B cell (primary cell): ENCODE measurements around the gene KCNK17.

Source experiments
- EZH2 ChIP-seq: IDR thresholded peaks from 2 replicates; pipeline ENCODE4 v1.6.1; 2012; ENCODE audit warnings: borderline replicate concordance, low read depth, mild to moderate bottlenecking, moderate library complexity, low read length; ENCODE audit not compliant: insufficient read depth, poor library complexity, severe bottlenecking
- TF ChIP-seq, protein P1 (sequence below): fragments of 200-600 bp; IDR thresholded peaks from one replicate; pipeline ENCODE4 v1.8.0; 2022; ENCODE audit warnings: antibody characterized with exemption, mild to moderate bottlenecking

DNA sequence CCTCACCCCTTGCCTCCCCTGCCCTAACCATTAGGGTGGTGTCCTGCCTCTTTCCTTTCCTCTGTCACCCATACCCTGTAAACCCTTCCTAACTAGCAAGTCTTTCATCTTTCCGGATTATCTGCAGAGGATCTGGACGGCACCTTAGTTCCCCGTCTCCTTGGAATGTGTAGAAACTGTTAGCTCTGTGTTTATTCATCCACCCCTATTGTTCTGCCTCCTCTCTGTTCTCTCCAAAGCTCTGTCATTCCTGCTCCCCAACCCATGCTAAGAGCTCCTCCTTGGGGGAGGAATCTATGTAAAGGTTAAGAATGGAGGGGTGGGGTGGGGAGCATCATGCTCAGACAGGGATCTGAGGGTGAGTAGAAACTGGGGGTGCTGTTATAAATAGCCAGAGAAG is 45.5 kb downstream of the KCNK17 start:
- TF ChIP-seq, protein P1, sequence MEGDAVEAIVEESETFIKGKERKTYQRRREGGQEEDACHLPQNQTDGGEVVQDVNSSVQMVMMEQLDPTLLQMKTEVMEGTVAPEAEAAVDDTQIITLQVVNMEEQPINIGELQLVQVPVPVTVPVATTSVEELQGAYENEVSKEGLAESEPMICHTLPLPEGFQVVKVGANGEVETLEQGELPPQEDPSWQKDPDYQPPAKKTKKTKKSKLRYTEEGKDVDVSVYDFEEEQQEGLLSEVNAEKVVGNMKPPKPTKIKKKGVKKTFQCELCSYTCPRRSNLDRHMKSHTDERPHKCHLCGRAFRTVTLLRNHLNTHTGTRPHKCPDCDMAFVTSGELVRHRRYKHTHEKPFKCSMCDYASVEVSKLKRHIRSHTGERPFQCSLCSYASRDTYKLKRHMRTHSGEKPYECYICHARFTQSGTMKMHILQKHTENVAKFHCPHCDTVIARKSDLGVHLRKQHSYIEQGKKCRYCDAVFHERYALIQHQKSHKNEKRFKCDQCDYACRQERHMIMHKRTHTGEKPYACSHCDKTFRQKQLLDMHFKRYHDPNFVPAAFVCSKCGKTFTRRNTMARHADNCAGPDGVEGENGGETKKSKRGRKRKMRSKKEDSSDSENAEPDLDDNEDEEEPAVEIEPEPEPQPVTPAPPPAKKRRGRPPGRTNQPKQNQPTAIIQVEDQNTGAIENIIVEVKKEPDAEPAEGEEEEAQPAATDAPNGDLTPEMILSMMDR, result no peak
- TF ChIP-seq EZH2, result no peak
